CD4-positive, alpha-beta T cell treated with Interleukin-17A for 1 hour (primary cell): Measurements from ENCODE around the gene SIGLECL1.

Source experiments
- DNase-seq: peaks from one replicate; pipeline ENCODE4 v3.0.0-alpha.2; 2020

Gene SIGLECL1

GRCh38 chr19:51253088-51253806, 2.4 kb downstream of the SIGLECL1 start:
- DNase-seq = no peak

- no peak for DNase-seq
These were observed 5.3 kb downstream of the SIGLECL1 start for GRCh38 chr19:51256155-51256625.

- DNase-seq = no peak
These were observed 6.6 kb downstream of the SIGLECL1 start for GRCh38 chr19:51257471-51257870.

- DNase-seq = no peak
These were observed 7.6 kb downstream of the SIGLECL1 start for GRCh38 chr19:51258165-51259160.

- peak; percentile 39 for DNase-seq
These were observed 8.7 kb downstream of the SIGLECL1 start for GRCh38 chr19:51259348-51260245.

- no peak for DNase-seq
These were observed 12.9 kb downstream of the SIGLECL1 start for GRCh38 chr19:51263808-51264207.

GRCh38 chr19:51271067-51271466, 20.2 kb downstream of the SIGLECL1 start:
- DNase-seq = no peak

- DNase-seq = peak; percentile 4
These were observed 21.4 kb downstream of the SIGLECL1 start for GRCh38 chr19:51272183-51272810.

GRCh38 chr19:51274049-51274770, 23.3 kb downstream of the SIGLECL1 start:
- no peak for DNase-seq

GRCh38 chr19:51277112-51277511, 26.2 kb downstream of the SIGLECL1 start:
- DNase-seq = no peak

- no peak for DNase-seq
These were observed 31.5 kb downstream of the SIGLECL1 start for GRCh38 chr19:51282335-51282734.

- DNase-seq = no peak
These were observed 34.8 kb downstream of the SIGLECL1 start for GRCh38 chr19:51285682-51286081.

GRCh38 chr19:51289635-51290034, 38.8 kb downstream of the SIGLECL1 start:
- no peak for DNase-seq

- no peak for DNase-seq
These were observed 42.1 kb downstream of the SIGLECL1 start for GRCh38 chr19:51292971-51293370.

- no peak for DNase-seq
These were observed 42.8 kb downstream of the SIGLECL1 start for GRCh38 chr19:51293571-51294210.

GRCh38 chr19:51294211-51294976, 43.5 kb downstream of the SIGLECL1 start:
- no peak for DNase-seq

- no peak for DNase-seq
These were observed 44.1 kb downstream of the SIGLECL1 start for GRCh38 chr19:51294977-51295375.

- DNase-seq = no peak
These were observed 44.7 kb downstream of the SIGLECL1 start for GRCh38 chr19:51295382-51296126.

- no peak for DNase-seq
These were observed 45.6 kb downstream of the SIGLECL1 start for GRCh38 chr19:51296336-51297093.
